ENCODE measurements around the gene ATP9A.

GRCh38 chr20:51566594-51566993, 201.6 kb downstream of the ATP9A start:
- no peak for TF ChIP-seq CTCF (conservative IDR thresholded peaks at IDR 0.05; ENCODE audit: low read depth, low read length)
- no peak for TF ChIP-seq POLR2A (IDR thresholded peaks at IDR 0.05; ENCODE audit: low read depth, low read length)
- TF ChIP-seq RAD21 (IDR thresholded peaks at IDR 0.05; ENCODE audit: low read length): no peak
- no peak for TF ChIP-seq ELK1 (IDR thresholded peaks at IDR 0.05; ENCODE audit: borderline replicate concordance, low read depth, low read length)
- TF ChIP-seq SMC3 (IDR thresholded peaks at IDR 0.05; ENCODE audit: low read depth, low read length): no peak
- no peak for TF ChIP-seq RCOR1 (IDR thresholded peaks at IDR 0.05; ENCODE audit: insufficient replicate concordance, low read length)
- TF ChIP-seq CHD1 (IDR thresholded peaks at IDR 0.05; ENCODE audit: low read depth, low read length): no peak
- TF ChIP-seq USF2 (IDR thresholded peaks at IDR 0.05; ENCODE audit: low read depth, low read length): no peak
